Measurements from ENCODE around the gene STXBP5L.

DNA sequence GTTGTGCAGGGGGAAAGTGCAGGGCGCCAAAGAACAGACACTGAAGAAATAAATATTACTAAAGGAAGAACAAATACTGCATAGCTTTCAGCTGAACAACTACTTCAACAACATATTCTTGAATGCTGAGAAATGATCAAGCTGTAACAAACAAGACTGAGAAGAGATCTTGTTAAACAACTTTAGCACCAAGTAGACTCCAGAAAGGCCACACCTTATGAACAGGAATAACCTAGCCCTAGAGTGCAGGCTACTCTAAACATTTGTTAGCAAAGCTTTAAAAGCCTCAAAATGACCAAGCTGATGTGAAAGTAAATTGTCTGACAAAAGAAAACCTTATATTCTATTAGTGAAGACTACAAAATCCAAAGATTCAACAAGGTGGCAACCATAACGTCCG, 554.6 kb downstream of the STXBP5L start:
- no peak for TF ChIP-seq POLR2AphosphoS5 (IDR thresholded peaks at IDR 0.05)
- TF ChIP-seq, protein P1, sequence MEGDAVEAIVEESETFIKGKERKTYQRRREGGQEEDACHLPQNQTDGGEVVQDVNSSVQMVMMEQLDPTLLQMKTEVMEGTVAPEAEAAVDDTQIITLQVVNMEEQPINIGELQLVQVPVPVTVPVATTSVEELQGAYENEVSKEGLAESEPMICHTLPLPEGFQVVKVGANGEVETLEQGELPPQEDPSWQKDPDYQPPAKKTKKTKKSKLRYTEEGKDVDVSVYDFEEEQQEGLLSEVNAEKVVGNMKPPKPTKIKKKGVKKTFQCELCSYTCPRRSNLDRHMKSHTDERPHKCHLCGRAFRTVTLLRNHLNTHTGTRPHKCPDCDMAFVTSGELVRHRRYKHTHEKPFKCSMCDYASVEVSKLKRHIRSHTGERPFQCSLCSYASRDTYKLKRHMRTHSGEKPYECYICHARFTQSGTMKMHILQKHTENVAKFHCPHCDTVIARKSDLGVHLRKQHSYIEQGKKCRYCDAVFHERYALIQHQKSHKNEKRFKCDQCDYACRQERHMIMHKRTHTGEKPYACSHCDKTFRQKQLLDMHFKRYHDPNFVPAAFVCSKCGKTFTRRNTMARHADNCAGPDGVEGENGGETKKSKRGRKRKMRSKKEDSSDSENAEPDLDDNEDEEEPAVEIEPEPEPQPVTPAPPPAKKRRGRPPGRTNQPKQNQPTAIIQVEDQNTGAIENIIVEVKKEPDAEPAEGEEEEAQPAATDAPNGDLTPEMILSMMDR (IDR thresholded peaks at IDR 0.05) = no peak

Data from esophagus muscularis mucosa (tissue), 3 donors.